KMS-11 (cell line): ENCODE measurements around the gene GRK2.

Source experiments
- H2AFZ ChIP-seq: fragments of 200-600 bp; sonication (generic); 2 replicates; pipeline ENCODE4 v1.6.1; 2016; ENCODE audit warnings: antibody characterized with exemption, mixed run types, low read depth
- H3K27ac ChIP-seq: fragments of 200-600 bp; sonication (generic); 2 replicates; pipeline ENCODE4 v1.6.1; 2016; ENCODE audit warnings: mild to moderate bottlenecking, mixed run types
- H3K27me3 ChIP-seq: fragments of 200-600 bp; sonication (generic); 2 replicates; pipeline ENCODE4 v1.6.1; 2017; ENCODE audit warnings: mild to moderate bottlenecking, low read depth, mixed run types, moderate library complexity; ENCODE audit not compliant: insufficient read depth
- H3K36me3 ChIP-seq: fragments of 200-600 bp; sonication (generic); 2 replicates; pipeline ENCODE4 v1.6.1; 2017; ENCODE audit warnings: mild to moderate bottlenecking, mixed run types; ENCODE audit not compliant: insufficient read depth
- H3K4me1 ChIP-seq: fragments of 200-600 bp; sonication (generic); 2 replicates; pipeline ENCODE4 v1.6.1; 2016; ENCODE audit warnings: mild to moderate bottlenecking, low read depth, mixed run types; ENCODE audit not compliant: poor library complexity, severe bottlenecking
- H3K4me2 ChIP-seq: fragments of 200-600 bp; sonication (generic); 2 replicates; pipeline ENCODE4 v1.7.0; 2016; ENCODE audit warnings: mild to moderate bottlenecking, mixed run types
- H3K4me3 ChIP-seq: fragments of 200-600 bp; sonication (generic); IDR thresholded peaks from 2 replicates; pipeline ENCODE4 v1.6.1; 2017; ENCODE audit warnings: low read depth, low read length, mixed read lengths; ENCODE audit not compliant: insufficient read depth
- H3K79me2 ChIP-seq: fragments of 200-600 bp; sonication (generic); 2 replicates; pipeline ENCODE4 v1.6.1; 2016; ENCODE audit warnings: low read depth, mixed run types; ENCODE audit not compliant: insufficient read depth
- H3K9ac ChIP-seq: fragments of 200-600 bp; sonication (generic); 2 replicates; pipeline ENCODE4 v1.6.1; 2016; ENCODE audit warnings: mild to moderate bottlenecking, mixed run types
- H4K20me1 ChIP-seq: fragments of 200-600 bp; sonication (generic); 2 replicates; pipeline ENCODE4 v1.6.1; 2016; ENCODE audit warnings: mild to moderate bottlenecking, mixed run types; ENCODE audit not compliant: insufficient read depth
- TF ChIP-seq, protein P1 (sequence below): fragments of 200-600 bp; sonication (generic); conservative IDR thresholded peaks from 2 replicates; pipeline ENCODE4 v1.6.1; 2017; ENCODE audit warnings: low read depth, mild to moderate bottlenecking, antibody characterized with exemption, low read length, moderate library complexity, mixed read lengths

Gene GRK2

GRCh38 chr11:67278135-67278938, 12.1 kb downstream of the GRK2 start:
- no peaks in the 10 kb centered on the region for H4K20me1 ChIP-seq
- peak overlapping the region; percentile 100 for H3K4me2 ChIP-seq
- peaks cover 41% of the 10 kb centered on the region for H3K79me2 ChIP-seq
- H3K4me1 ChIP-seq = peaks cover 33% of the 10 kb centered on the region
- peak overlapping the region; percentile 99 for H3K27ac ChIP-seq
- no peaks in the 10 kb centered on the region for H3K27me3 ChIP-seq
- H2AFZ ChIP-seq = no peak overlapping the region
- no peak overlapping the region for H3K4me3 ChIP-seq
- peak overlapping the region; percentile 90 for H3K9ac ChIP-seq
- TF ChIP-seq, protein P1, sequence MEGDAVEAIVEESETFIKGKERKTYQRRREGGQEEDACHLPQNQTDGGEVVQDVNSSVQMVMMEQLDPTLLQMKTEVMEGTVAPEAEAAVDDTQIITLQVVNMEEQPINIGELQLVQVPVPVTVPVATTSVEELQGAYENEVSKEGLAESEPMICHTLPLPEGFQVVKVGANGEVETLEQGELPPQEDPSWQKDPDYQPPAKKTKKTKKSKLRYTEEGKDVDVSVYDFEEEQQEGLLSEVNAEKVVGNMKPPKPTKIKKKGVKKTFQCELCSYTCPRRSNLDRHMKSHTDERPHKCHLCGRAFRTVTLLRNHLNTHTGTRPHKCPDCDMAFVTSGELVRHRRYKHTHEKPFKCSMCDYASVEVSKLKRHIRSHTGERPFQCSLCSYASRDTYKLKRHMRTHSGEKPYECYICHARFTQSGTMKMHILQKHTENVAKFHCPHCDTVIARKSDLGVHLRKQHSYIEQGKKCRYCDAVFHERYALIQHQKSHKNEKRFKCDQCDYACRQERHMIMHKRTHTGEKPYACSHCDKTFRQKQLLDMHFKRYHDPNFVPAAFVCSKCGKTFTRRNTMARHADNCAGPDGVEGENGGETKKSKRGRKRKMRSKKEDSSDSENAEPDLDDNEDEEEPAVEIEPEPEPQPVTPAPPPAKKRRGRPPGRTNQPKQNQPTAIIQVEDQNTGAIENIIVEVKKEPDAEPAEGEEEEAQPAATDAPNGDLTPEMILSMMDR = no peak
- peaks cover 4% of the 10 kb centered on the region; the same call in 1 of the 2 replicates for H3K36me3 ChIP-seq

- no peaks in the 10 kb centered on the region for H4K20me1 ChIP-seq
- H3K36me3 ChIP-seq = peaks cover 4% of the 10 kb centered on the region; the same call in 1 of the 2 replicates
- peaks cover 33% of the 10 kb centered on the region for H3K4me1 ChIP-seq
- H3K9ac ChIP-seq = no peak overlapping the region
- H3K27ac ChIP-seq = no peak overlapping the region
- H3K4me2 ChIP-seq = no peak overlapping the region; the same call in 1 of the 2 replicates
- H3K27me3 ChIP-seq = no peaks in the 10 kb centered on the region
- H2AFZ ChIP-seq = no peak overlapping the region
- no peak overlapping the region for H3K4me3 ChIP-seq
- TF ChIP-seq, protein P1 = no peak
- peaks cover 34% of the 10 kb centered on the region for H3K79me2 ChIP-seq
Observed at GRCh38 chr11:67278939-67279588, 12.8 kb downstream of the GRK2 start.

GRCh38 chr11:67279589-67280340, 13.5 kb downstream of the GRK2 start:
- Histone ChIP-seq H3K4me1 (peaks cover 33% of the 10 kb centered on the region), H3K79me2 (peaks cover 27% of the 10 kb centered on the region), H3K4me2 (no peak overlapping the region), H4K20me1 (no peaks in the 10 kb centered on the region), H3K36me3 (peaks cover 4% of the 10 kb centered on the region; the same call in 1 of the 2 replicates), H3K9ac (no peak overlapping the region), H3K27me3 (no peaks in the 10 kb centered on the region), H2AFZ (no peak overlapping the region), H3K4me3 (no peak overlapping the region), H3K27ac (no peak overlapping the region)
- TF ChIP-seq, protein P1 = no peak

DNA sequence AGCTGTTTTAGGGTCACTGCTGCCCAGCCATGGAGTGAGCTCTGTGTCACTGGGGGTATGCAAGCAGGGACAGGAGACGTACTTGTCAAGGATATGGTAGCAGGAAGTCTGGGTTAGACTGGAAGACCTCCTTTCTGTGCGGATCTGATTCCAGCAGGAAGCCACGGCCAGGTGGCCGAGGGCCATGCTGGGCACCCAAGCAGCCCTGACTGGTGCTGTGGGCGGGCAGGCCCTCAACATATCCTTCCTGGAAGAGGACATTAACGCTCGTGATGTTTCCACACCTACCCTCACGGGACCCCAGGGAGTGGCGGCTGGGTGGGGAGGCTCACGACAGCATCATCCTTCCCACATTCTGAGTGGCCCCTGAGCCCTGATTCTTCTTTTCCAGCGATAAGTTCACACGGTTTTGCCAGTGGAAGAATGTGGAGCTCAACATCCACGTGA, 14.1 kb downstream of the GRK2 start:
- Histone ChIP-seq H3K36me3 (peaks cover 6% of the 10 kb centered on the region; the same call in 1 of the 2 replicates), H3K9ac (no peak overlapping the region), H3K27ac (no peak overlapping the region), H3K4me2 (no peak overlapping the region), H2AFZ (no peak overlapping the region), H3K4me3 (no peak overlapping the region), H3K79me2 (peaks cover 22% of the 10 kb centered on the region), H3K27me3 (no peaks in the 10 kb centered on the region), H4K20me1 (no peaks in the 10 kb centered on the region), H3K4me1 (peaks cover 33% of the 10 kb centered on the region)
- TF ChIP-seq, protein P1 = no peak
